ENCODE results near the gene MBD2. TPM values are rescaled to one million over a fixed set of nuclear protein-coding genes. Genes with fewer than 3 reads are reported as not detected.

Gene MBD2
- total and polyA plus RNA-seq, 7 donors, result 16.0 to 44.7 (median 26.9) TPM

DNA sequence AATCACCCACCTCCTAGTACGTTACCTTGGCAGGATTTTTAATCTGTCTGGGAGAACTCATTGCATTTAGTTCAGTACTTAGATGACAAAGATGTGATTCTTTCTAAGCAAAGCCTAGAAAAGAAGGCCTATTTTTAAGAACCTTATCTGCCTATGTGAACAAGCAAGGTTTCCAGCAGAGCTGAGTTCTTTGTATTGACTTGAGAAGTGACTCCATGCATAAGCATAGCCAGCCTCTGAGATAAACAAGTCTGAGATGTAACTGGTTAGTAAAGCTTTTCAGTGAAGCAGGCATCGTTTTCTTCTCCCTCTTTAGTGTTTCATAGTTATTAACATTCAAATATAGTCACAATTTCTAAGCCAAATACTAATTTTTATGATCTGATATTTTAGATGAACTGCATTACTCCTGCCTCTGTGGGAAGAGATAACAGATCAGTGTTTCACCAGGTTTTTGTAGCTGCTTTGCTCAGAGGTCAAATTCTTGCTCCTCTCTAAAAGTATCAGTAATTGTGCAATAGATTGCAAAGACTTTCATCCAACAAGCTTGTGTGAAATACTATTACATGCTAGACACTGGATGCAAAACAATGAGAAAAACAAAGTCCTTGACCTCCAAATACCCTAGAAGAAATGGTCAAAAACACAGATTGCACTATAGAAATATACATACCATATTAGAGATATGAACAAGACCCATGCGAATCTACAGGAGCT is 107.8 kb downstream of the MBD2 start:
- Histone ChIP-seq H3K4me3 (no peak overlapping the region), H3K27ac (no peak overlapping the region), H3K27me3 (ENCODE audit: insufficient read depth in 3 of 3, low read length in 2 of 3) (no peaks in the 10 kb centered on the region), H3K4me1 (no peaks in the 10 kb centered on the region), H3K9me3 (no peaks in the 10 kb centered on the region), H3K36me3 (ENCODE audit: insufficient read depth in 1 of 2, low read depth in 1 of 2) (no peaks in the 10 kb centered on the region)
- TF ChIP-seq, protein P1, sequence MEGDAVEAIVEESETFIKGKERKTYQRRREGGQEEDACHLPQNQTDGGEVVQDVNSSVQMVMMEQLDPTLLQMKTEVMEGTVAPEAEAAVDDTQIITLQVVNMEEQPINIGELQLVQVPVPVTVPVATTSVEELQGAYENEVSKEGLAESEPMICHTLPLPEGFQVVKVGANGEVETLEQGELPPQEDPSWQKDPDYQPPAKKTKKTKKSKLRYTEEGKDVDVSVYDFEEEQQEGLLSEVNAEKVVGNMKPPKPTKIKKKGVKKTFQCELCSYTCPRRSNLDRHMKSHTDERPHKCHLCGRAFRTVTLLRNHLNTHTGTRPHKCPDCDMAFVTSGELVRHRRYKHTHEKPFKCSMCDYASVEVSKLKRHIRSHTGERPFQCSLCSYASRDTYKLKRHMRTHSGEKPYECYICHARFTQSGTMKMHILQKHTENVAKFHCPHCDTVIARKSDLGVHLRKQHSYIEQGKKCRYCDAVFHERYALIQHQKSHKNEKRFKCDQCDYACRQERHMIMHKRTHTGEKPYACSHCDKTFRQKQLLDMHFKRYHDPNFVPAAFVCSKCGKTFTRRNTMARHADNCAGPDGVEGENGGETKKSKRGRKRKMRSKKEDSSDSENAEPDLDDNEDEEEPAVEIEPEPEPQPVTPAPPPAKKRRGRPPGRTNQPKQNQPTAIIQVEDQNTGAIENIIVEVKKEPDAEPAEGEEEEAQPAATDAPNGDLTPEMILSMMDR (IDR thresholded peaks at IDR 0.05), result no peak
- ATAC-seq, result no peak
- DNase-seq, result no peak
- intact Hi-C loops (cut with DNase I), result loop anchor here (5.0 to 10.0 kb wide), 3 partner anchors 212 to 552 kb away; no protein-coding TSS in a partner anchor
- 67 to 71% (median 68%) methylated on average over 3 of the region's 3 CpGs for WGBS, 3 donors

DNA sequence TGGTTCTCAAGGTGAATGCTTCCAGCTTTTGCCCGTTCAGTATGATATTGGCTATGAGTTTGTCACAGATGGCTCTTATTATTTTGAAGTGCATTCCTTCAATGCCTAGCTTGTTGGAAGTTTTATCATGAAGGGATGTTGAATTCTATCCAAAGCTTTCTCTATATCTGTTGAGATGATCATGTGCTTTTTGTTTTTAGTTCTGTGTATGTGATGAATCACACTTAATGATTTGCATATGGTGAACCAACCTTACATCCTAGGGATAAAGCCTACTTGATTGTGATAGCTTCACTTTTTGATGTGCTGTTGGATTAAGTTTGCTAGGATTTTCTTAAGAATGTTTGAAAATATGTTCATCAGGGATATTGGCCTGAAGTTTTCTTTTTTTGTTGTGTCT is 112.1 kb downstream of the MBD2 start:
- Histone ChIP-seq H3K36me3 (ENCODE audit: insufficient read depth in 1 of 2, low read depth in 1 of 2) (no peaks in the 10 kb centered on the region), H3K4me1 (no peaks in the 10 kb centered on the region), H3K9me3 (no peaks in the 10 kb centered on the region), H3K4me3 (no peak overlapping the region), H3K27me3 (ENCODE audit: insufficient read depth in 3 of 3, low read length in 2 of 3) (no peaks in the 10 kb centered on the region), H3K27ac (no peak overlapping the region)
- 88 to 91% (median 91%) methylated on average over 1 of the region's 1 CpG for WGBS, 3 donors
- intact Hi-C loops (cut with DNase I), result loop anchor here (10.0 kb wide), 2 partner anchors 208 to 548 kb away; no protein-coding TSS in a partner anchor
- TF ChIP-seq, protein P1 (IDR thresholded peaks at IDR 0.05), result no peak
- ATAC-seq, result no peak
- DNase-seq, result no peak

DNA sequence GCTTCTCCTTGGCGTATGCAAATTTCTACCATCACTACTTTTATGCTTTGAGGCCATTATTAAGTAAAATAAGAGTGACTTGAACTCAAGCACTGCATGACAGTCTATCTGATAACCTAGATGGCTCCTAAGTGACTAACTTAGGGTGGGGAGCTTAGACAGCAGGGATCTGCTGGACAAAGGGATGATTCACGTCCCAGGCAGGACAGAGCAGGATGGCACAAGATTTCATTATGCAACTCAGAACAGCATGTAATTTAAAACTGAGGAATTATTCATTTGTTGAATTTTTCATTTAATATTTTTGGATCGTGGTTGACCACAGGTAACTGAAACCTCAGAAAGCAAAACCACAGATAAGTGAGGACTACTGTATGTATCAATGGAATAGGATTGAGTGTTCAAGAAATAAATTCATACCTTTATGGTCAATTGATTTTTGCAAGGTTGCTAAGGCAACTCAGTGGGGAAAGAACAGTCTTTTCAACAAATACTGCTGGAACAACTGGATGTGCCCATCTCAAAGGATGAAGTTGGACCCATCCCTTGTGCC is 115.3 kb downstream of the MBD2 start:
- intact Hi-C loops (cut with DNase I), result no loop called here
- H3K4me1 ChIP-seq, result no peaks in the 10 kb centered on the region
- H3K27me3 ChIP-seq (ENCODE audit: insufficient read depth in 3 of 3, low read length in 2 of 3), result no peaks in the 10 kb centered on the region
- H3K9me3 ChIP-seq, result no peaks in the 10 kb centered on the region
- TF ChIP-seq, protein P1 (IDR thresholded peaks at IDR 0.05), result no peak
- ATAC-seq (no peak), DNase-seq (no peak)
- no peak overlapping the region for H3K4me3 ChIP-seq
- 87 to 94% (median 88%) methylated on average over 3 of the region's 3 CpGs for WGBS, 3 donors
- H3K36me3 ChIP-seq (ENCODE audit: insufficient read depth in 1 of 2, low read depth in 1 of 2), result no peaks in the 10 kb centered on the region
- no peak overlapping the region for H3K27ac ChIP-seq

DNA sequence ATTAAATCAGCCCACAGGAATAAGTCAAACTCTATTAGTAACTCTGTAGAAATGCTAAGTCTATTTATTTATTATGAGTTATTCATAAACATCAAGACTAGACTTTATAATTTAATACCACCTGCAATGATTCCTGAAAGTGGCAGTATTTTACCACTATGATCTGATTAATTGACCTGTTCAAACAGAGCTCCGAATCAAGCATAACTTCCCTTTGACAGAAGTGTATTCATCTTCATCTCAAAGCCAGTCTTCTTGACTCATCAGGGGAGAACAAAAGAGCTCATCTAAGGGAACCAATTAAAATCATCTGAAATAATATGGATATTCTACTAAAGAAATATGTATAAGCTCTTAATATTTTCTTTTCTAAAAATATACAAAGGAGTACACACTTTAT is 122.3 kb downstream of the MBD2 start:
- DNase-seq (no peak), ATAC-seq (no peak)
- Histone ChIP-seq H3K27ac (no peak overlapping the region), H3K4me1 (no peaks in the 10 kb centered on the region), H3K4me3 (no peak overlapping the region), H3K36me3 (ENCODE audit: insufficient read depth in 1 of 2, low read depth in 1 of 2) (no peaks in the 10 kb centered on the region), H3K27me3 (ENCODE audit: insufficient read depth in 3 of 3, low read length in 2 of 3) (no peaks in the 10 kb centered on the region), H3K9me3 (no peaks in the 10 kb centered on the region)
- intact Hi-C loops (cut with DNase I), result no loop called here
- WGBS, 3 donors, result 90 to 95% (median 94%) methylated on average over 1 of the region's 1 CpG
- TF ChIP-seq, protein P1 (IDR thresholded peaks at IDR 0.05), result no peak

Other genes with a start within 250 kb of the MBD2 start
- gene POLI, start 44.8 kb upstream of the MBD2 start, total RNA-seq, result 10 to 100 TPM in 2 of 4 donors, 1 to 10 TPM in 2; 8.1 to 13.9 (median 10.7) TPM
- gene POLI, start 44.8 kb upstream of the MBD2 start, polyA plus RNA-seq, result 10 to 100 TPM in 1 of 3 donors, 1 to 10 TPM in 2; 5.8 to 12.6 (median 8.0) TPM
- not detected for gene STARD6, start 133.2 kb upstream of the MBD2 start, total RNA-seq
- not detected for gene STARD6, start 133.2 kb upstream of the MBD2 start, polyA plus RNA-seq
- gene C18orf54, start 133.2 kb upstream of the MBD2 start, total RNA-seq, result 1 to 10 TPM in 1 of 4 donors, under 1 TPM in 3; 0.29 to 1.0 (median 0.39) TPM
- gene C18orf54, start 133.2 kb upstream of the MBD2 start, polyA plus RNA-seq, result under 1 TPM; 0.11 to 0.29 (median 0.27) TPM

Data from psoas muscle (tissue), 8 donors.